Right lobe of liver (tissue), 4 donors: ENCODE measurements around the gene MYO1B.

Experiments
- POLR2A ChIP-seq: fragments of 450-650 bp; IDR thresholded peaks from one replicate; pipeline ENCODE4 v1.6.1; 2017; ENCODE audit warnings: antibody characterized with exemption, mild to moderate bottlenecking
- TF ChIP-seq, protein P1 (sequence below), 4 donors: fragments of 200-600 bp in 3 of 4; fragments of 450-650 bp in 1 of 4; IDR thresholded peaks; one replicate each; pipeline versions ENCODE4 v1.5.1 to v1.8.0; 2016 to 2022; ENCODE audit warnings: antibody characterized with exemption in 4 of 4, mild to moderate bottlenecking in 2 of 4
- donor health status: DM: no; HTN: no; CAD: no.
- donor health status: DM: no; HTN: no; CAD: no.
- donor health status: DM: no; HTN: yes; CAD: no.

DNA sequence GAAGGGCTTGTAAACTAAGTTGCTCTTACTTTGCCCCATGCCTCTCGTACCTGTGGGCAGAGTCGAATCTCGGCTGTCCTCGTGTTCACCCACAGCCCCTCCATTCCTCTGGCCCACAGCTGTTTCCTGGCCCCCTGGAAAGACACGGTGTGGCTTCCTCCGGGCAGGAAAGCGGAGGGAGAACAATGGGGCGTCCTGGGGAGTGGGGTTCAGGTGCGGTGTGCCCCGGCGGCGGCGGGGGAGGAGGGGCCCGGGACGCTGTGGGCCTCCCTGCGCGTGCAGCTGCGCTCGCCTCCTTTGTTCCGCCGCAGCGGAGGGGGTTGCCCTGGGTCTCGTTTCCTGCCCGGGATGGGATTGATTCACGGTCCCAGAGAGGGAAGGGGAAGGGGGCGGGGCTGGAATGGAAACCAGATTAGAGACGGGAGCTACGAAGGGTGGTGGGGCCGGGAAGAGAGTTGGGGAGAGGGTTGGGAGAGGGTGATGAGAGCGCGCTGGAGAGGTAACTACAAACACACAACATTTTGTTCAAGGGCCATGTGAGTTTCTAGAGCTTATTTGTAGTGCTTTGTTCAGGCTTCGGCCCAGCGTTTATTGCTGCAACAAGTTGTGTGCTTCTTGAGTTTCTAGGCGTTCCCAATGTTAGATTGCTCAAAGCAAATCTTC is 796 bp downstream of the MYO1B start:
- TF ChIP-seq, protein P1, sequence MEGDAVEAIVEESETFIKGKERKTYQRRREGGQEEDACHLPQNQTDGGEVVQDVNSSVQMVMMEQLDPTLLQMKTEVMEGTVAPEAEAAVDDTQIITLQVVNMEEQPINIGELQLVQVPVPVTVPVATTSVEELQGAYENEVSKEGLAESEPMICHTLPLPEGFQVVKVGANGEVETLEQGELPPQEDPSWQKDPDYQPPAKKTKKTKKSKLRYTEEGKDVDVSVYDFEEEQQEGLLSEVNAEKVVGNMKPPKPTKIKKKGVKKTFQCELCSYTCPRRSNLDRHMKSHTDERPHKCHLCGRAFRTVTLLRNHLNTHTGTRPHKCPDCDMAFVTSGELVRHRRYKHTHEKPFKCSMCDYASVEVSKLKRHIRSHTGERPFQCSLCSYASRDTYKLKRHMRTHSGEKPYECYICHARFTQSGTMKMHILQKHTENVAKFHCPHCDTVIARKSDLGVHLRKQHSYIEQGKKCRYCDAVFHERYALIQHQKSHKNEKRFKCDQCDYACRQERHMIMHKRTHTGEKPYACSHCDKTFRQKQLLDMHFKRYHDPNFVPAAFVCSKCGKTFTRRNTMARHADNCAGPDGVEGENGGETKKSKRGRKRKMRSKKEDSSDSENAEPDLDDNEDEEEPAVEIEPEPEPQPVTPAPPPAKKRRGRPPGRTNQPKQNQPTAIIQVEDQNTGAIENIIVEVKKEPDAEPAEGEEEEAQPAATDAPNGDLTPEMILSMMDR (IDR thresholded peaks at IDR 0.05): no peak
- no peak for TF ChIP-seq POLR2A
